SK-N-SH treated with all-trans-retinoic acid at 6 μM for 48 hours (cell line): ENCODE results near the gene TSPAN18.

Source experiments
- ARNTL ChIP-seq: fragments of 450-650 bp; formaldehyde crosslinking; IDR thresholded peaks from 2 replicates; pipeline ENCODE4 v1.5.0; 2020; ENCODE audit warnings: low read depth, mild to moderate bottlenecking, moderate library complexity, borderline replicate concordance
- CREB5 ChIP-seq: fragments of 250-450 bp; sonication (Bioruptor Pico); IDR thresholded peaks from 2 replicates; pipeline ENCODE4 v1.5.1; 2020; ENCODE audit warnings: low read depth, mild to moderate bottlenecking, moderate library complexity
- POU6F1 ChIP-seq: fragments of 250-450 bp; sonication (Bioruptor Pico); IDR thresholded peaks from 2 replicates; pipeline ENCODE4 v1.8.0; 2021; ENCODE audit warnings: low read depth, mild to moderate bottlenecking, moderate library complexity, borderline replicate concordance
- PPARA ChIP-seq: fragments of 250-450 bp; sonication (Bioruptor Pico); IDR thresholded peaks from 2 replicates; pipeline ENCODE4 v1.5.0; 2020; ENCODE audit warnings: mild to moderate bottlenecking, borderline replicate concordance
- RARB ChIP-seq: fragments of 250-450 bp; sonication (Bioruptor Pico); IDR thresholded peaks from 2 replicates; pipeline ENCODE4 v1.8.0; 2021; ENCODE audit warnings: mild to moderate bottlenecking, moderate library complexity

- no peak for TF ChIP-seq ARNTL (CRISPR knock-in tag)
- TF ChIP-seq PPARA (CRISPR knock-in tag): no peak
- no peak for TF ChIP-seq CREB5 (CRISPR knock-in tag)
- no peak for TF ChIP-seq POU6F1 (CRISPR knock-in tag)
- TF ChIP-seq RARB: no peak
Measured at GRCh38 chr11:44974402-44975000, 247.7 kb downstream of the TSPAN18 start.
